Body of pancreas (tissue), 4 donors: Measurements from ENCODE around the gene NPAS2. TPM values are rescaled to one million over a fixed set of nuclear protein-coding genes. Genes with fewer than 3 reads are reported as not detected.

Source experiments
- ATAC-seq: fragments of 150-250 bp; one replicate; pipeline ENCODE4 v1.9.1; 2016
- DNase-seq, 4 donors: peaks; one replicate each; pipeline ENCODE4 v3.0.0-alpha.2; 2019
- H3K27ac ChIP-seq, 4 donors: fragments of 200-600 bp; sonication (generic); 1 replicate in 3 of 4; 2 replicates in 1 of 4; pipeline versions ENCODE4 v1.5.1 to v1.6.1; 2016 to 2019; ENCODE audit warnings: mild to moderate bottlenecking in 1 of 4, mixed read lengths in 1 of 4, moderate library complexity in 1 of 4
- H3K27me3 ChIP-seq, 2 donors: fragments of 200-600 bp; sonication (generic); one replicate each; pipeline ENCODE4 v1.6.0; 2016; ENCODE audit warnings: mild to moderate bottlenecking in 1 of 2
- H3K36me3 ChIP-seq, 2 donors: fragments of 200-600 bp; sonication (generic); replicated peaks in 1 of 2; 2 replicates each; pipeline ENCODE4 v1.5.1; 2016; ENCODE audit warnings: low read depth in 2 of 2; ENCODE audit not compliant: insufficient read depth in 1 of 2
- H3K4me1 ChIP-seq: fragments of 200-600 bp; sonication (generic); one replicate; pipeline ENCODE4 v1.6.0; 2016
- H3K4me3 ChIP-seq, 2 donors: fragments of 200-600 bp; sonication (generic); 1 replicate in 1 of 2; 2 replicates in 1 of 2; pipeline ENCODE4 v1.5.1; 2016 to 2019
- H3K9me3 ChIP-seq, 3 donors: fragments of 200-600 bp; sonication (generic); 1 replicate in 2 of 3; 2 replicates in 1 of 3; pipeline ENCODE4 v1.5.1; 2016
- CTCF ChIP-seq, 7 experiments: fragments of 450-650 bp in 4 of 7; fragments of 200-600 bp in 3 of 7; sonication (generic) in 3 of 7; IDR thresholded peaks; one replicate each; pipeline ENCODE4 v1.5.1; 2016 to 2019; ENCODE audit warnings: antibody characterized with exemption in 7 of 7
- POLR2A ChIP-seq, 3 donors: fragments of 450-650 bp; IDR thresholded peaks; one replicate each; pipeline ENCODE4 v1.6.1; 2016; ENCODE audit warnings: antibody characterized with exemption in 3 of 3, mild to moderate bottlenecking in 2 of 3
- WGBS, 2 donors: methylation state at CpG; one replicate each; pipeline ENCODE4 v1.1.5; 2017; 5-methylcytosine and 5-hydroxymethylcytosine counted together
- intact Hi-C: fragments of 100-400 bp; cut with DNase I; formaldehyde crosslinking; loops from one replicate; pipeline ENCODE4 v1.15.1; 2023
- total RNA-seq, 2 donors: library from RNA; depleted of rRNA; stranded (reverse); fragments of >200 nt; gene quantifications; one replicate each; pipeline ENCODE4 v1.1.0, GENCODE V29; 2016

The NPAS2 gene
- total RNA-seq, 2 donors from 2014 or later: 32.7 to 51.7 TPM

- H3K4me3 ChIP-seq: no peak overlapping the region
- H3K27me3 ChIP-seq: no peaks in the 10 kb centered on the region
- DNase-seq: no peak
- ATAC-seq: no peak
- peak overlapping the region in 3 of 4 donors; percentile 64 to 74 (median 73) for H3K27ac ChIP-seq
- no peak for TF ChIP-seq CTCF (IDR thresholded peaks at IDR 0.05)
- TF ChIP-seq POLR2A (IDR thresholded peaks at IDR 0.05): no peak
- WGBS, 2 donors: 90 to 92% methylated on average over 12 of the region's 12 CpGs
- no peaks in the 10 kb centered on the region for H3K9me3 ChIP-seq
- intact Hi-C loops: no loop called here
- peaks cover 16% of the 10 kb centered on the region for H3K4me1 ChIP-seq
- no peaks in the 10 kb centered on the region for H3K36me3 ChIP-seq
Measured at GRCh38 chr2:100781523-100782379, 38.2 kb upstream of the NPAS2 start.

- Histone ChIP-seq H3K36me3 (no peaks in the 10 kb centered on the region), H3K4me1 (peaks cover 17% of the 10 kb centered on the region), H3K27ac (peak overlapping the region in 2 of 4 donors; percentile 64 to 74), H3K27me3 (no peaks in the 10 kb centered on the region), H3K9me3 (no peaks in the 10 kb centered on the region), H3K4me3 (no peak overlapping the region)
- WGBS, 2 donors: 87 to 93% methylated on average over 6 of the region's 6 CpGs
- no peak for TF ChIP-seq CTCF (IDR thresholded peaks at IDR 0.05)
- no peak for TF ChIP-seq POLR2A (IDR thresholded peaks at IDR 0.05)
- no peak for ATAC-seq
- DNase-seq: no peak
- intact Hi-C loops: no loop called here
Measured at GRCh38 chr2:100782380-100782878, 37.5 kb upstream of the NPAS2 start.

- Histone ChIP-seq H3K36me3 (no peaks in the 10 kb centered on the region), H3K27me3 (no peaks in the 10 kb centered on the region), H3K27ac (no peak overlapping the region), H3K9me3 (no peaks in the 10 kb centered on the region), H3K4me1 (peaks cover 17% of the 10 kb centered on the region), H3K4me3 (no peak overlapping the region)
- ATAC-seq: no peak
- WGBS, 2 donors: 85 to 87% methylated on average over 3 of the region's 3 CpGs
- intact Hi-C loops: no loop called here
- DNase-seq: no peak
- TF ChIP-seq POLR2A (IDR thresholded peaks at IDR 0.05): no peak
- TF ChIP-seq CTCF (IDR thresholded peaks at IDR 0.05): no peak
Measured at GRCh38 chr2:100783987-100784386, 36.0 kb upstream of the NPAS2 start.

GRCh38 chr2:100784681-100785080 is 35.3 kb upstream of the NPAS2 start:
- ATAC-seq: no peak
- no peak overlapping the region for H3K4me3 ChIP-seq
- H3K36me3 ChIP-seq: no peaks in the 10 kb centered on the region
- no peak for DNase-seq
- no peak for TF ChIP-seq CTCF (IDR thresholded peaks at IDR 0.05)
- no peak for TF ChIP-seq POLR2A (IDR thresholded peaks at IDR 0.05)
- intact Hi-C loops: no loop called here
- no peaks in the 10 kb centered on the region for H3K9me3 ChIP-seq
- H3K4me1 ChIP-seq: peaks cover 17% of the 10 kb centered on the region
- WGBS, 2 donors: 74 to 78% methylated on average over 8 of the region's 8 CpGs
- peak overlapping the region in 1 of 4 donors; percentile 5 for H3K27ac ChIP-seq
- H3K27me3 ChIP-seq: no peaks in the 10 kb centered on the region
